GM12873 (cell line): ENCODE results near the gene SORCS2.

ENCODE experiments used
- CTCF ChIP-seq: IDR thresholded peaks from 2 replicates; pipeline ENCODE4 v1.5.1; 2012; ENCODE audit warnings: low read depth, mild to moderate bottlenecking, moderate library complexity, low read length, control low read depth; ENCODE audit not compliant: insufficient read depth; ENCODE audit errors: missing control alignments

SORCS2 gene

GRCh38 chr4:7646384-7647061 lies 454.2 kb downstream of the SORCS2 start:
- no peak for TF ChIP-seq CTCF

DNA sequence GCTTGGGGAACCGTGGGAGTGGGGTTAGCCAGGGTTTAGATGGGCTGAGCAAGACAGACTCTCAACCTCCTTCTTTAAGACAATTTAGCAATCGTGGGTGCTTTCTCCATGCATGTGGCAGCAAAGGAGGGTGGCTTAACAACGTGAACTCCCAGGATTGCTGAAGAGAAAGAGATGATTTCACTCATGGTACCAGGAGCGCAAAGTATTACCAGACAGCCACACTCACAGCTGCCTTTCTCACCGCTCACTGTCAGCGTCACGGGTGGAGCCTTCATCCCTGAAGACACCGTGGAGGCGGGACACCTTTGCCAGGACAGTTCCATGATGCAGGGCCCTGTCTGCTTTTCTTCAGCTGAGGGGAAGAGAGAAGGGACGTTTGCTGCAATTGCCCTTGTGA lies 454.8 kb downstream of the SORCS2 start:
- TF ChIP-seq CTCF, result no peak

DNA sequence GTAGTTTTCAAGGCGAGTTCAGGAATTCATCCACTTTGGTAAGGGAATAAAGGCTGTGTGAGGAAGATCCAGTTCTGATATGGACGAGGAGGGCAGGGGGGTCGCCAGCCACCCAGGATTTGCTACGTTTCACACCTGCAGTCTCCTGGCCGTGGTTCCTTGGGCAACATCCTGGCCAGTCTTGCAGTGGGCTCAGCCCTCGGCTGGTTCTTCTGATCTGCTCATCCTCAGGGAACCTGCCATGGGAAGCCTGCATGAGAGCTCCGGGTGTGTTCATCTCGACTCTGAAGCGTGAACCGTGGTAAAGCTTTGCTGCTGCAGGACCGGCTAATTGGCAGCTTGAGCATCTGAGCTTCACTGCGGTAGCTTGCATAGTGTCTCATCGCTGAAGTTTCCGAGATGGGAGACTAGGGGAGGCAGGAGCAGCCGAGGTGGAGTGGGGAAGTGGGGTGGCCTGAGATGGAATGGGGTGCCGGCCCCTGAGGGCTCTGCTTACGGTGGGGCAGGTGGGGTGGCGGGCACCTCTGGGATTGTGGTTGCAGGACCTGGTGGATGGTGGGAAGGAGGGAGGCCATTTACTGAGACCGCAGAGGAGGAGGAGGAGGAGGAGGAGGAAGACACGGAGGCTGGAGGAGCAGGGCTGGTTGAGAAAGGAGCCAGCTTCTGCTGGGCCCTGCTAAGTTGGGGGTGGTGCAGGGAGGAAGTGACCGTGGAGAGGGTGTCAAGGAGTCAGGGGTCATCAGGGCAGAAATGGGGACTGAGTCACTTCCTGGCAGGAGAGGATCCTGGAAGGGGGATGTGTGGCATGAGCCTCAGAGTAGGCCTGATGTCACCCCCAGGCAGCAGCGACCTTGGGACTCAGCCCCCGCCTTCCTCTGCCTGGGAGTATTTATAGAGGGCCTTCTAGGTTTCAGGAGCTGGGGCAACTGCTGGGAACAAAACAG lies 455.5 kb downstream of the SORCS2 start:
- no peak for TF ChIP-seq CTCF

DNA sequence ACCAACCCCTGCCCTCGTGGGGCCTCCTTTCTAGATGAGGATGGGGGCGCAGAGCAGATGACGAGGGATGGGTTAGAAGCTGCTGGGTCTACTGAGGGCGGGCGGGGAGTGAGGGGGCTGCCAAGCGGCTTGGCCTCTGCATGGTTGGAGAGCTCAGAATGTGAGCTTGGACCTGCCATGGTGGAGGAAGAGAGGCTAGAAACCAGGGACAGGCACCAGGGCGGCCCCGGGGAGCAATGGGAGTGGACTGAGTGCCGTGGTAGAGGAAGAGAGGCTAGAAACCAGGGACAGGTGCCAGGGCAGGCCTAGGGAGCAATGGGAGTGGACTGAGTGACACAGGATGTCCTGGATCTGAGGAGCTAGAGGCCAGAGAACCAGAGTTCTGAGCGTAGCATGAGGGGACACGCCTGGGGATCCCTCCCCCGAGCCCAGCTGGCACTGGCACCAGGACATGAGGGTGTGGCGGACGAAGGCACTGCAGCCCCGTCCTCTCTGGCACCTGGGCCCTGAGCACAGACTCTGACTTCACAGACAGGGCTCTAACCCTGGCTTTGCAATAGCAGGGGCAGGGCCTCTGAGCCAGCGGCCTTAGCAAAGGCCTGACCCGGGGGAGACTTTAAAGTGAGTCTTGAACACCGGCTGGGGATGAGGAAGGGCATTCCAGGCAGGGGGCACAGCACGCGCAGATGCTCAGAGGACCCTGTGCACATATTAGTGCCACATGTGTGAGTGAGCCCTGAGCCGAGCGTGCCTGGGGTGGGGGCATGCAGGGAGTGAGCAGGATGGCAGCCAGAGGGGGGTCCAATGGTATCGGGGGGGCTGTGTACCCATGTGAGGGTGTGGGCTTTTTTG lies 456.4 kb downstream of the SORCS2 start:
- TF ChIP-seq CTCF, result no peak

DNA sequence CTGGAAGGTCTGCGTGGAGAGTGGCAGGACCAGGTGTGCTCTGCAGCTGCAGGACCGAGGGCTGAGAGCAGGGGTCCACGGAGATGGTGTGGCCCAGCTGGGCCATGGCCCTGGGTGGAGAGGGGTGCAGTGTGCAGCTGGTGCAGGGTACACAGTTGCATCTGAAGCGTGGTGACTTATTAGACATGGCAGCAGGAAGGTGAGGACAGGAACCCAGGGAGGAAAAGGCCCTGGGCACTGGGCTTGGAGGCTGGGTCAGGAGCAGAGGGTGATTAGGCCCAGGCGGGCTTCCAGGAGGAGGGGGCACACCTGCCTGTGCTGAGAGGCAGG lies 457.0 kb downstream of the SORCS2 start:
- TF ChIP-seq CTCF, result no peak

DNA sequence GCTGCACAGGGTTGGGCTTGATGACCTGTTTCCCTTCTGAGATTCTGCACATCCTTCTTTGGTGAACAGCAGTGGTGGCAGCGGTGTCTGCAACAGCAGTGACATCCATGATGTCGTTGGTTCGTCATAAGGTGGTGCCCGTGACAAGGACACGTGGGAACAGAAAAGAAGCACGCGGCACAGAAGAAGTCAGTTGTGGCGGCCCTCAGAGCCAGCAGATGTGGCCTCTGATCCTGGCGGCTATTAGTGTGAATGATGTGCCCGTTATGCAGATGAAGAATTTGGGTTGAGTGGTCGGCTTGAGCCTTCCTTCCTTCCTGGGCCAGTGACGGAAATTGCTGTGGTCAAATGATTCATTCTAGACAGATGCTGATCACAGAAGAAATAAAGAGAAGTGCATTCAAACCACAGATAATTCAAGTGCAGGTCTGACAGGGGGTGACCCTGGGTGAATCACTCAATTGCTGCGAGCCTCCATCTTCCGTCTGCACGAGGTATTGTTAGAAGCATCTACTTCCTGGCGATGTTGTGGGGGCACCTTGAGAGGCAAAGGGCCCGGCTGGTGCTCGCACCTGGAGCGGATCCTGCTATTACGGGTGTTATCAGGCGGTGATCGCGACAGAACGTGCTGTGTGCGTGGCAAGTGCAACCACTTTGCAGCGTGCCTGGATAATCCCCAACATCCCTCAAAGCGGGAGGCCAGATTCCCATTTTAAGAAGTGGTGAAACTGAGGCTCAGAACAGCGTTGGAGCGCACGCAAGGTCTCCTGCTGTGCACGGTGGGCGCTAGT lies 457.6 kb downstream of the SORCS2 start:
- no peak for TF ChIP-seq CTCF
